ENCODE data around the gene CCBE1.

CCBE1 gene

GRCh38 chr18:59481436-59481835, 215.8 kb downstream of the CCBE1 start:
- no peak for DNase-seq

GRCh38 chr18:59479776-59480175, 217.4 kb downstream of the CCBE1 start:
- no peak for DNase-seq

GRCh38 chr18:59478591-59478990, 218.6 kb downstream of the CCBE1 start:
- DNase-seq: no peak

- no peak for DNase-seq
Observed at GRCh38 chr18:59477849-59478248, 219.4 kb downstream of the CCBE1 start.

GRCh38 chr18:59470561-59471121, 226.6 kb downstream of the CCBE1 start:
- DNase-seq: peak; percentile 15

GRCh38 chr18:59469463-59470180, 227.6 kb downstream of the CCBE1 start:
- no peak for DNase-seq

GRCh38 chr18:59468821-59469220, 228.4 kb downstream of the CCBE1 start:
- DNase-seq: no peak

- DNase-seq: no peak
Observed at GRCh38 chr18:59467497-59467896, 229.7 kb downstream of the CCBE1 start.

- no peak for DNase-seq
Observed at GRCh38 chr18:59466980-59467379, 230.2 kb downstream of the CCBE1 start.

GRCh38 chr18:59464486-59464885, 232.7 kb downstream of the CCBE1 start:
- DNase-seq: no peak

- DNase-seq: no peak
Observed at GRCh38 chr18:59461171-59461570, 236.1 kb downstream of the CCBE1 start.

GRCh38 chr18:59460072-59460420, 237.2 kb downstream of the CCBE1 start:
- no peak for DNase-seq

GRCh38 chr18:59459369-59460071, 237.7 kb downstream of the CCBE1 start:
- peak; percentile 25 for DNase-seq

GRCh38 chr18:59458575-59458974, 238.6 kb downstream of the CCBE1 start:
- DNase-seq: no peak

GRCh38 chr18:59456657-59457056, 240.6 kb downstream of the CCBE1 start:
- no peak for DNase-seq

GRCh38 chr18:59455728-59456276, 241.4 kb downstream of the CCBE1 start:
- no peak for DNase-seq

GRCh38 chr18:59454909-59455727, 242.1 kb downstream of the CCBE1 start:
- no peak for DNase-seq

- DNase-seq: no peak
Observed at GRCh38 chr18:59453468-59453961, 243.7 kb downstream of the CCBE1 start.

- DNase-seq: no peak
Observed at GRCh38 chr18:59451963-59452362, 245.3 kb downstream of the CCBE1 start.

GRCh38 chr18:59451073-59451472, 246.2 kb downstream of the CCBE1 start:
- DNase-seq: no peak

GRCh38 chr18:59448546-59448945, 248.7 kb downstream of the CCBE1 start:
- DNase-seq: no peak

GRCh38 chr18:59446012-59446411, 251.2 kb downstream of the CCBE1 start:
- DNase-seq: no peak
